SKM-1 treated with dmso at 0.1 percent for 144 hours (cell line): ENCODE data around the gene OR2A14.
"Not testable (repeated sequence)": the region's sequence is repeated elsewhere in the genome, so short reads cannot be mapped to it uniquely, and the experiment has no call there.

Source experiments
- DNase-seq: peaks from one replicate; lab custom pipeline; 2025; ENCODE audit not compliant: unreplicated experiment; lab: John Stamatoyannopoulos, UW

Gene OR2A14

DNA sequence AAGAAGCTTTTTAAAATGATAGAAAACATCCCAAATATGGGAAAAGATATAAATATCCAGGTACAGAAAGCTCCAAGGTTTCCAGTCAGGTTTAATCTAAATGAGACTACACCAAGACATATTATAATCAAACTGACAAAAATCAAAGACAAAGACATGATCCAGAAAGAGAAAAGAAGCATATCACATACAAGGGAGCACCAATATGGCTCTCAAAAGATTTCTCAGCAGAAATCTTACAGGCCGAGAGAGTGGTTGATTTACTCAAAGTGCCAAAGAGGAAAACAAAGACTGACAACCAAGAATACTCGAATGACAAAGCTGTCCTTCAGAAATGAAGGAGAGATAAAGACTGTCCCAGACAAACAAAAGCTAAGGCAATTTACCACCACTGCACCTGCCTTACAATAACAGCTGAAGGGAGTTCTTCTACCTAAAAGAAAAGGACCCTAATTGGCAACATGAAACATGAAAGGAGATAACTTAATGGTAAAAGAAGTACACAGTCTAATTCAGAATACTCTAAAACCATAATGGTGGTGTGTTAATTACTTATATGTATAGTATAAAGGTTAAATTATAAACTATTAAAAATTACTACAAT is 25.4 kb downstream of the OR2A14 start:
- no peak for DNase-seq

DNA sequence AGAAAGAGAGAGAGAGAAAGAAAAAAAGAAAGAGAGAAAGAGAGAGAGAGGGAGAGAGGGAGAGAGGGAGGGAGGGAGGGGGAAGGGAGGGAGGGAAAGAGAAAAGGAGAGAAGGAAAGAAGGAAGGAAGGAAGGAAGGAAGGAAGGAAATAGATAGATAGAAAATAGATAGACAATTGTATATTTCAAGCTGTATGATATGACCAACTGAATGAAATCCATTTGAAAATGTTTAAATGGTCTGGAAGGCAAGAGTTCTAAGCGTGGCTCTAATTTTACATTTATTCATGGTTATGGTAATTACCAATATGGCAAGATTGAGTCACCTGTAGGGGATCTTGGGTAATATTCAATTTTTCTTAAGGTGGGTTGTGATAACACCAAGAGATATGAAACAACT is 35.9 kb downstream of the OR2A14 start:
- no peak for DNase-seq

DNA sequence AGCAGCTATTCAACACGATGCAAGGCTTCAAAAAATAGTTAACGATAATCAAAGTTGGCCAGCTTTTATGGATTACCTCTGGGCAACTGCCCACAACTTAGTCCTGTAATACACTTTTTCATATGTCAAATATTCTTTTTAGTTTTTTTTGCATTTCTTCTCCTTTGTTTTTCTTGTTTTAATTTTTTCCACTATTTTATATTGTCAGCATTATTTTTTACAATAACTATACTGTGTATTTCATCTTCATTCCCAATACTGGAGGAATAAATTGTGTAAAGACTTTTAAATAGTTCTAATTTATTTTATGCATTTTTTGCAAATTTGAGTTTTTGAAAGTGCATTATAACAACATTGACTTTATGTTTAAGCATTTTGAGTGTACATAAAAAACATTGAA is 41.8 kb downstream of the OR2A14 start:
- DNase-seq: no peak

DNA sequence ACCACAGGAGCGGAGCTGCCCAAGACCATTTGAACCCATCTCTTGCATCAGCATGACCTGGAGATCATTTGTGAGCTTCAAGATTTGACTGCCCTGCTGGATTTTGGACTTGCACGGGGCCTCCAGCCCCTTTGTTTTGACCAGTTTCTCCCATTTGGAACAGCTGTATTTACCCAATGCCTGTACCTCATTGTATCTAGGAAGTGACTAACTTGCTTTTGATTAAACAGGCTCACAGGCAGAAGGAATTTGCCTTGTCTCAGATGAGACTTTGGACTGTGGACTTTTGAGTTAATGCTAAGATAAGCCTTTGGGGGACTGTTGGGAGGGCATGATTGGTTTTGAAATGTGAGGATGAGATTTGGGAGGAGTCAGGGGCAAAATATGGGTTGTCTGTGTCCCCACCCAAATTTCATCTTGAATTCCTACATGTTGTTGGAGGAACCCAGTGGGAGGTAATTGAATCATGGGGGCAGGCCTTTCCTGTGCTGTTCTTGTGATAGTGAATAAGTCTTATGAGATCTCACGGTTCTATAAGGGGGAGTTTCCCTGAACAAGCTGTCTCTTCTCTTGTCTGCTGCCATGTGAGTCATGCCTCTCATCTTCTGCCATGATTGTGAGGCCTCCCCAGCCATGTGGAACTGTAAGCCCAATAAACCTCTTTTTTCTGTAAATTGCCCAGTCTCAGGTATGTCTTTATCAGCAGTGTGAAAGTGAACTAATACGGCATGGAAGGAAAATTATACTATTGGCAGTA is 48.8 kb downstream of the OR2A14 start:
- not testable (repeated sequence) for DNase-seq

DNA sequence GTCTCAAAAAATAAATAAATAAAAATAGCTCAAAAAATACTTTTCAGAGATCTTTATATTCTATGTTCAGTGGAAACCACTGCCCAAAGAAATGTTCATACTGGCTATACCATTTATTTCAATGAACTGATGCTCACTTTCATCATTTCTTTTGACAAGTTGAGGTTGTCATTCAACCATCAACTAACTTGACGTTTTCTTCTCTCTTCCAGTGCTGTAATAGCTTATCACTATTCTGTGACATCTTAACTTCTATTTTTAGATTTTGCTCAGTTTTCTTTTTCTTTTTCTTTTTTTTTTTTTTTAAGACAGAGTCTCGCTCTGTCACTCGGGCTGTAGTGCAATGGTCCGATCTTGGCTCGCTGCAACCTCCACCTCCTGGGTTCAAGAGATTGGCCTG is 51.6 kb downstream of the OR2A14 start:
- no peak for DNase-seq

DNA sequence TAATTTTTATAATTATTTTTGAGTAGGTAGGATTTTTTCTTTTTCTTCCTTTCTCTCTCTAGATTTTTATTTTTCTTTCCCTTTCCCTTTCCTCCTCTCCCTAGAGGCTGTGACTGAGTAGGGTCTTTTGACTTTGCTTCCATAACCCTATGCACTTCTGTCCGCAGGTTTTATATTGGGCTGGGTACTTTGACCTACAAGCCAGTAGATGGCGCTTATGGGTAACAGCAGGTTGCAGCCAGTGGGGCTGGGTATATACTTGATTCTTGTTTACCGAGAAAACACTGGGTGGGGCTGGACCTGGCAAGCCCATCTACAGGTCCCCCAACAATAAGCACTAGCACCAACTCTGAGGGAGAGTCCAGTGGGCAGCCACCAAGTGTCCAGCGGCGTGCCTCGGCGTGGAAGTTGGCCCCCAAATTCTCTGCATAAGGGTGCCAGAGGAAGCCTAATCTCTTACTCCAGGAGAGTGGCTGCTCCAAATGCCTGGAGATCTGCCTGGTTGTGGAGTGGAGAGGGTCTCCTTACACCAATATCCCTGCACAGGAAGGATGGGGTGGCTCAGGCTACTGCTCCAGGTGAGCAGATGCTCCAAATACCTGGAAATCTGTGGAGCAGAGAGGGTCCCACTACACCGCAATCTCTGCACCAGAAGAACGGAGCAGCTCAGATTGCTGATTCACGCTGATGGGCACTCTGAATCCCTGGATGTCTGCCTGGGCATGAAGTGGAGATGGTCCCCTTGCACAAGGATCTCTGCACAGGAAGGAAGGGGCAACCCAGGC is 55.6 kb downstream of the OR2A14 start:
- DNase-seq: not testable (repeated sequence)

DNA sequence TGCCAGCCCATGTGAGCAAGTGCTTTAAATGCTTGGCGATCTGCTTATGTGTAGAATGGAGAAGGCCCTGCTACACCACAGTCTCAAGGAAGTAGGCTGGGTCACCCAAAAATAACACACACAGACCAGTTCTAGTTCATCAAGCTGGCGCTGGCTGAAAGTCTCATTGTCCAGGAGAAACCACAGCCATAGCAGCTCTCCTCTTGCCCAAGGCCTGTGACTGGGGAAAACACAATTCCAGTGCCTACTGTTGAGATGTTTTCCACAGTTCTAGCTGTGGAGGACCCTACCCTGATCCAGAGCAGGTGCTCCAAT is 56.1 kb downstream of the OR2A14 start:
- DNase-seq: not testable (repeated sequence)
